Activated naive CD4-positive, alpha-beta T cell treated with anti-CD3 and anti-CD28 coated beads, Interleukin-2, amount 50 U/mL, for 24 hours (primary cell): ENCODE data around the gene ADAMTS2.
A peak's percentile ranks its signal among the peaks of the same experiment; 100 is the strongest.

ENCODE experiments used
- H3K27ac Mint-ChIP-seq: one replicate; pipeline ENCODE4 v1.8.0; 2021; ENCODE audit warnings: mild to moderate bottlenecking, mixed read lengths
- H3K27me3 Mint-ChIP-seq: one replicate; pipeline ENCODE4 v1.8.0; 2021; ENCODE audit warnings: mixed read lengths
- H3K36me3 Mint-ChIP-seq: one replicate; pipeline ENCODE4 v1.8.0; 2021; ENCODE audit warnings: mixed read lengths
- H3K4me1 Mint-ChIP-seq: one replicate; pipeline ENCODE4 v1.8.0; 2021; ENCODE audit warnings: mixed read lengths
- H3K4me3 Mint-ChIP-seq: one replicate; pipeline ENCODE4 v1.8.0; 2021; ENCODE audit warnings: mild to moderate bottlenecking, mixed read lengths
- H3K9me3 Mint-ChIP-seq: one replicate; pipeline ENCODE4 v1.8.0; 2021; ENCODE audit warnings: mixed read lengths

The ADAMTS2 gene

GRCh38 chr5:179188636-179189035 lies 156.6 kb downstream of the ADAMTS2 start:
- Mint-ChIP-seq H3K27ac (no peak overlapping the region), H3K36me3 (no peaks in the 10 kb centered on the region), H3K27me3 (peaks cover 5% of the 10 kb centered on the region)

GRCh38 chr5:179187681-179188575 lies 157.3 kb downstream of the ADAMTS2 start:
- H3K9me3 Mint-ChIP-seq, result no peaks in the 10 kb centered on the region
- peaks cover 10% of the 10 kb centered on the region for H3K27me3 Mint-ChIP-seq
- H3K4me3 Mint-ChIP-seq, result no peak overlapping the region
- H3K4me1 Mint-ChIP-seq, result no peaks in the 10 kb centered on the region
- H3K36me3 Mint-ChIP-seq, result no peaks in the 10 kb centered on the region
- H3K27ac Mint-ChIP-seq, result no peak overlapping the region

More at GRCh38 chr5:179188636-179189035, 156.6 kb downstream of the ADAMTS2 start:
- Mint-ChIP-seq H3K4me3 (no peak overlapping the region), H3K4me1 (no peaks in the 10 kb centered on the region), H3K9me3 (no peaks in the 10 kb centered on the region)

- Mint-ChIP-seq H3K36me3 (no peaks in the 10 kb centered on the region), H3K9me3 (no peaks in the 10 kb centered on the region), H3K27ac (no peak overlapping the region)
These were observed 158.0 kb downstream of the ADAMTS2 start for GRCh38 chr5:179187229-179187678.

GRCh38 chr5:179186801-179187200 lies 158.5 kb downstream of the ADAMTS2 start:
- no peaks in the 10 kb centered on the region for H3K9me3 Mint-ChIP-seq
- H3K36me3 Mint-ChIP-seq, result no peaks in the 10 kb centered on the region
- H3K27me3 Mint-ChIP-seq, result peaks cover 14% of the 10 kb centered on the region
- H3K4me3 Mint-ChIP-seq, result no peak overlapping the region
- H3K27ac Mint-ChIP-seq, result no peak overlapping the region
- no peaks in the 10 kb centered on the region for H3K4me1 Mint-ChIP-seq

More at GRCh38 chr5:179187229-179187678, 158.0 kb downstream of the ADAMTS2 start:
- H3K27me3 Mint-ChIP-seq, result peaks cover 12% of the 10 kb centered on the region
- H3K4me3 Mint-ChIP-seq, result no peak overlapping the region
- H3K4me1 Mint-ChIP-seq, result no peaks in the 10 kb centered on the region

GRCh38 chr5:179185941-179186411 lies 159.3 kb downstream of the ADAMTS2 start:
- no peaks in the 10 kb centered on the region for H3K36me3 Mint-ChIP-seq
- no peak overlapping the region for H3K27ac Mint-ChIP-seq
- peaks cover 18% of the 10 kb centered on the region for H3K27me3 Mint-ChIP-seq
- no peak overlapping the region for H3K4me3 Mint-ChIP-seq
- H3K4me1 Mint-ChIP-seq, result no peaks in the 10 kb centered on the region
- H3K9me3 Mint-ChIP-seq, result no peaks in the 10 kb centered on the region

GRCh38 chr5:179185256-179185940 lies 159.9 kb downstream of the ADAMTS2 start:
- H3K27me3 Mint-ChIP-seq, result peaks cover 21% of the 10 kb centered on the region
- H3K36me3 Mint-ChIP-seq, result no peaks in the 10 kb centered on the region
- H3K4me3 Mint-ChIP-seq, result no peak overlapping the region
- H3K27ac Mint-ChIP-seq, result no peak overlapping the region
- no peaks in the 10 kb centered on the region for H3K9me3 Mint-ChIP-seq
- no peaks in the 10 kb centered on the region for H3K4me1 Mint-ChIP-seq

GRCh38 chr5:179184521-179185050 lies 160.7 kb downstream of the ADAMTS2 start:
- Mint-ChIP-seq H3K4me3 (no peak overlapping the region), H3K27ac (no peak overlapping the region), H3K9me3 (peaks cover 2% of the 10 kb centered on the region), H3K27me3 (peaks cover 24% of the 10 kb centered on the region), H3K36me3 (no peaks in the 10 kb centered on the region), H3K4me1 (no peaks in the 10 kb centered on the region)

GRCh38 chr5:179183481-179183880 lies 161.8 kb downstream of the ADAMTS2 start:
- H3K27ac Mint-ChIP-seq, result no peak overlapping the region
- H3K4me1 Mint-ChIP-seq, result no peaks in the 10 kb centered on the region
- H3K36me3 Mint-ChIP-seq, result peaks cover 2% of the 10 kb centered on the region
- H3K27me3 Mint-ChIP-seq, result peaks cover 26% of the 10 kb centered on the region
- H3K9me3 Mint-ChIP-seq, result peaks cover 7% of the 10 kb centered on the region
- H3K4me3 Mint-ChIP-seq, result no peak overlapping the region

- peaks cover 28% of the 10 kb centered on the region for H3K27me3 Mint-ChIP-seq
- peaks cover 9% of the 10 kb centered on the region for H3K9me3 Mint-ChIP-seq
- H3K27ac Mint-ChIP-seq, result no peak overlapping the region
- H3K4me3 Mint-ChIP-seq, result no peak overlapping the region
- H3K36me3 Mint-ChIP-seq, result peaks cover 3% of the 10 kb centered on the region
- no peaks in the 10 kb centered on the region for H3K4me1 Mint-ChIP-seq
These were observed 162.7 kb downstream of the ADAMTS2 start for GRCh38 chr5:179182601-179183000.

GRCh38 chr5:179181988-179182387 lies 163.3 kb downstream of the ADAMTS2 start:
- Mint-ChIP-seq H3K27me3 (peaks cover 28% of the 10 kb centered on the region), H3K36me3 (peaks cover 3% of the 10 kb centered on the region), H3K27ac (no peak overlapping the region), H3K4me3 (no peak overlapping the region), H3K9me3 (peaks cover 9% of the 10 kb centered on the region), H3K4me1 (no peaks in the 10 kb centered on the region)

- Mint-ChIP-seq H3K27me3 (peaks cover 28% of the 10 kb centered on the region), H3K36me3 (peaks cover 3% of the 10 kb centered on the region), H3K4me1 (no peaks in the 10 kb centered on the region), H3K27ac (no peak overlapping the region), H3K9me3 (peaks cover 9% of the 10 kb centered on the region), H3K4me3 (no peak overlapping the region)
These were observed 164.2 kb downstream of the ADAMTS2 start for GRCh38 chr5:179180921-179181645.

GRCh38 chr5:179180061-179180610 lies 165.1 kb downstream of the ADAMTS2 start:
- Mint-ChIP-seq H3K27me3 (peaks cover 30% of the 10 kb centered on the region), H3K27ac (no peak overlapping the region), H3K4me1 (no peaks in the 10 kb centered on the region), H3K4me3 (no peak overlapping the region), H3K9me3 (peaks cover 9% of the 10 kb centered on the region), H3K36me3 (peaks cover 3% of the 10 kb centered on the region)

GRCh38 chr5:179177711-179178575 lies 167.3 kb downstream of the ADAMTS2 start:
- Mint-ChIP-seq H3K4me3 (no peak overlapping the region), H3K36me3 (peaks cover 3% of the 10 kb centered on the region), H3K4me1 (no peaks in the 10 kb centered on the region), H3K27ac (no peak overlapping the region), H3K27me3 (peaks cover 20% of the 10 kb centered on the region), H3K9me3 (peaks cover 9% of the 10 kb centered on the region)

GRCh38 chr5:179176571-179177230 lies 168.6 kb downstream of the ADAMTS2 start:
- peak overlapping the region; percentile 1 for H3K27ac Mint-ChIP-seq
- peaks cover 16% of the 10 kb centered on the region for H3K27me3 Mint-ChIP-seq
- H3K4me3 Mint-ChIP-seq, result no peak overlapping the region
- H3K36me3 Mint-ChIP-seq, result peaks cover 3% of the 10 kb centered on the region
- no peaks in the 10 kb centered on the region for H3K4me1 Mint-ChIP-seq
- H3K9me3 Mint-ChIP-seq, result peaks cover 9% of the 10 kb centered on the region
